Activated T-helper 1 cell treated with anti-CD3 and anti-CD28 coated beads, Interleukin-12 subunit alpha, Interleukin-12 subunit beta, Interleukin-2, Interleukin-4 antibody, amounts not matched to agents 30 ng/mL and 10 ng/mL and 1 ng/mL, durations not matched to agents 14 hours and 24 hours and 36 hours (primary cell): ENCODE measurements around the gene RBM20. TPM values are rescaled to one million over a fixed set of nuclear protein-coding genes. Genes with fewer than 3 reads are reported as not detected.

Experiments used
- DNase-seq: peaks from one replicate; pipeline ENCODE4 v3.0.0; 2021; ENCODE audit warnings: low spot score
- H3K27ac Mint-ChIP-seq: one replicate; pipeline ENCODE4 v1.8.0; 2021; ENCODE audit warnings: mild to moderate bottlenecking, mixed read lengths
- H3K27me3 Mint-ChIP-seq: one replicate; pipeline ENCODE4 v1.8.0; 2022; ENCODE audit warnings: mild to moderate bottlenecking, moderate library complexity, mixed read lengths; ENCODE audit not compliant: insufficient read depth
- H3K36me3 Mint-ChIP-seq: one replicate; pipeline ENCODE4 v1.8.0; 2021; ENCODE audit warnings: low read depth, mixed read lengths
- H3K4me1 Mint-ChIP-seq: one replicate; pipeline ENCODE4 v1.8.0; 2021; ENCODE audit warnings: low read depth, mixed read lengths
- H3K4me3 Mint-ChIP-seq: one replicate; pipeline ENCODE4 v1.8.0; 2021; ENCODE audit warnings: mild to moderate bottlenecking, moderate library complexity, mixed read lengths
- H3K9me3 Mint-ChIP-seq: one replicate; pipeline ENCODE4 v1.8.0; 2021; ENCODE audit warnings: mixed read lengths
- intact Hi-C: fragments of 100-400 bp; cut with micrococcal nuclease; formaldehyde crosslinking; loops from one replicate; pipeline ENCODE4 v1.15.1; 2024
- total RNA-seq: library from RNA; stranded (reverse); gene quantifications from 2 replicates; pipeline ENCODE4 v1.2.3, GENCODE V29; 2022

RBM20 gene
- total RNA-seq, 1 donor from 2014 or later: not detected

DNA sequence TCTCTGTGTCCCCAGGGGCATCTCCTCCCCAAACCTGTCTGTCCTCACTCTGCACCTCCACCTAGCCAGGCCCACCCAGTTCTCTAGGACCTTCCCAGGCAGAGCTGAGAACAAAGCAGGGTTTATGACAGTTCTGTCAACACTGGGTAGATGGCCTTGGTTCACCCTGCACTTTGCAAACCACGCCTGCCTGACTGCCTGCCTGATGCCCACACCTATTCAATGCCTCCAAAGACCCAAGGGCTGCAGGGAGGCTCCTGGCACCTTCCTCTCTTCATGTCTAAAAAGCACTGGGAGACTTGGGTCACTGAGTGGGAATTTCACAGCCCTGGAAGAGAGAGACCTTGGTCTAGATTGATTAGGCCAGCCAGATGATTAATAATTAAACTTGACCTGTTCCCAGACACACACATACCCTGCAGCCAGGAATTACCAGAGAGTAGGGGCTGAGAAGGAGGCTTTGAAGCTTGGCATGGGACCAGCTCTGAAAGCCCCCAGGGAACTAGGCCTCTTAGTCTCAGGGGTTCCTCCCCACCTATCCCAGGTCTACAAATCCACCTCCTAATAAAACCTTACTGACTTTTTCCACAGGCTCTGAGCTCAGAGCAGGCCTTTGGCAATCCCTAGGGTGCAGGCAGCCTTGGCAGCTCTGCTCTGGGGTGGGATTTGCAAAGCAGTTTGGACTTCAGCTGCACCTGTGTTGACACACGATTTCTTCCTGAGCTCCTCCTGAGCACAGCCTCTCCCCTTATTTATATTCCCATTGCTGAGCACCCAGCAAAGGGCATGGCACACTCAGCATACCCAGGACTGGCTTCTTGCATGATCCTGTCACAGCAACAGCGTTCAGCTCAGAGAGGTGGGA is 201.9 kb downstream of the RBM20 start:
- intact Hi-C loops: no loop called here
- H3K9me3 Mint-ChIP-seq: no peaks in the 10 kb centered on the region
- peaks cover 87% of the 10 kb centered on the region for H3K4me1 Mint-ChIP-seq

DNA sequence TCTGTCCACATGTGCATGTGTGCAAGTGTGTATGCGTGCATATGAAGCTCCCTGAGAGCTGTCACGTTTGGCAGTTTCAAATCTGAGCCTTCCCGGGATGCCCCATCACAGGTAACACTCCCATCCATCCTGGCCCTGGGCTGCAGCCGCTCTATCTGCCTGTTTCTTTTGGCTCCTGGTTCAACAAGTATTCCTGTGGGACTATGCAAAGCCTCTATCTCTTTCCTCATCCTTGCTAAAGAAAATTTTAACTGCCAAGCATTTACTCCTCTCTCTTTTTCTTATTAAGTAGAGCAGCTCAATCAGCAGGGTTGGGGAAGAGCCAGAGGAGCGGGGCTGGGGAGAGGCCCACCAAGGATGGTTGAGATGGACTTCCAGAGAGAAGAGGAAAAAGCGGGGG is 203.2 kb downstream of the RBM20 start:
- H3K27ac Mint-ChIP-seq: no peak overlapping the region

More for the DNA sequence above, 201.9 kb downstream of the RBM20 start:
- Mint-ChIP-seq H3K4me3 (no peak overlapping the region), H3K27ac (no peak overlapping the region), H3K36me3 (peaks cover 5% of the 10 kb centered on the region), H3K27me3 (no peaks in the 10 kb centered on the region)
- no peak for DNase-seq

DNA sequence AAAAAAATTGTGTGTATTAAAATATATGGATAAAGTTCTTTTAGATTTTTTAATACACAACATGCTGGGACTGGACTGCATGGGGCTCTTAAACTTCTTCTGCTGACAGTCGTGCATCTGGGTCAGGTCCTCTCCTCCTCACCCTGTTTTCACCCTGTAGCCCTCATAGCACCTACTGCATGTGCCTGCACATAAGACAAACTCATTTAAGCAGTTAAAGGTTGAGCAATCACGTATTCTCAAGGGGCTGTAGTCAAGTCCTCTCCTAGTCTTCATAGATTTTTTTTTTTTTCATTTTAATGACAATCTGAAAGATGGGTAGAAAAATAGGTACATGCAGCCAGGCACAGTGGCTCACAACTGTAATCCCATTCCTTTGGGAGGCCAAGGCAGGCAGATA is 204.0 kb downstream of the RBM20 start:
- Mint-ChIP-seq H3K36me3 (peaks cover 4% of the 10 kb centered on the region), H3K27me3 (no peaks in the 10 kb centered on the region), H3K9me3 (no peaks in the 10 kb centered on the region), H3K27ac (no peak overlapping the region), H3K4me3 (no peak overlapping the region), H3K4me1 (peaks cover 85% of the 10 kb centered on the region)
- DNase-seq: no peak
- intact Hi-C loops: no loop called here

More for the DNA sequence above, 203.2 kb downstream of the RBM20 start:
- no peaks in the 10 kb centered on the region for H3K9me3 Mint-ChIP-seq
- H3K27me3 Mint-ChIP-seq: no peaks in the 10 kb centered on the region
- peaks cover 5% of the 10 kb centered on the region for H3K36me3 Mint-ChIP-seq
- intact Hi-C loops: no loop called here
- no peak overlapping the region for H3K4me3 Mint-ChIP-seq
- peaks cover 85% of the 10 kb centered on the region for H3K4me1 Mint-ChIP-seq
- no peak for DNase-seq

DNA sequence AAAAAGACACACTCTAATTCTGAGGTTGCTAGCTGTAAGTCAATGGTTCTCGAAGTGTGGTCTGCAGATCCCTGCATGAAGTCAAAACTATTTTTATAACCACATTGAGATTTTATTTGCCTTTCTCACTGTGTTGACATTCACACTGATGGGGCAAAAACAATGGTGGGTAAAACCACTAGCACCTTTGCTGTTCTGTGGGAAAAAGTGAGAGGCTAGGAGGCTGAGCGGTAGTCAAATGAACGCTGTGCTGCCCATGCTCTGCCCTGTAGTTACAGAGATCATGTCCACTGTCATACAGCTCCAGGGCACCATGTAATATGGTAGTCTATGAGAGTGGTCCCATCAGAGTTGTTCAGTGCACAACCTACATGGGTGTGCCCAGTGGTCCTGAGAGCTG is 206.0 kb downstream of the RBM20 start:
- Mint-ChIP-seq H3K36me3 (peaks cover 3% of the 10 kb centered on the region), H3K4me1 (peaks cover 79% of the 10 kb centered on the region), H3K27ac (no peak overlapping the region), H3K9me3 (no peaks in the 10 kb centered on the region), H3K27me3 (no peaks in the 10 kb centered on the region), H3K4me3 (no peak overlapping the region)
- no peak for DNase-seq
- intact Hi-C loops: loop anchor here (2.0 kb wide), 1 partner anchor 75 kb away; no protein-coding TSS in a partner anchor

DNA sequence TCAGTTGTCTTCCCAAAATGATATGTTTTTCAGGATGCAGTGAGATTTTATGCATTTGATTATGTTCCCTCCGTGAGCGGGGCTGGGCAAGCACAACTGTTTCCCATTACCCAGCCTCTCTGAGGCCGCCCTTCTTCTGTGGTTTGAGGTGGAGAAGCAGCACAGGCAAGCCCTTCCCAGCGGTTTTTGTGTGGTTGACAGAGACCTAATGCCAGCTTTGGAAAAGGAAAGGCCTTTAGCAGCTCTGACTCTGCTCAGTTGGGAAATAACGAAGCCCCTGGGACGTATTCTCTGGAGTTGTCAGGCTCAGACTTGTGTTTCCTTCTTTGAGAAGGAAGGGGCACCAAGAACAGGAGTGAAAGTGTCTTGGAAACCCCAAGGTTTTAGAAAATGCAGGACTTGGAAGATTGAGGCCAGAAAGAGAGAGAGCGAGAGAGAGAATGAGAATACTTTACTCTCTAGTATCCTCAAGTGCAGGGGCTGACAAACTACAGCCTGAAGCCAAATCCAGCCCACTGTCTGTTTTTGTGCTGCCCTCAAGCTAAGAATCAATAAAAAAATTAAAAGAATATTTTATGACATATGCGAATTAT is 207.0 kb downstream of the RBM20 start:
- Mint-ChIP-seq H3K4me1 (peaks cover 77% of the 10 kb centered on the region), H3K36me3 (peaks cover 5% of the 10 kb centered on the region), H3K27me3 (no peaks in the 10 kb centered on the region), H3K27ac (peak overlapping the region; percentile 18), H3K4me3 (peak overlapping the region; percentile 54), H3K9me3 (peaks cover 4% of the 10 kb centered on the region)
- DNase-seq: no peak
- intact Hi-C loops: loop anchor here (2.0 kb wide), 1 partner anchor 76 kb away; no protein-coding TSS in a partner anchor

DNA sequence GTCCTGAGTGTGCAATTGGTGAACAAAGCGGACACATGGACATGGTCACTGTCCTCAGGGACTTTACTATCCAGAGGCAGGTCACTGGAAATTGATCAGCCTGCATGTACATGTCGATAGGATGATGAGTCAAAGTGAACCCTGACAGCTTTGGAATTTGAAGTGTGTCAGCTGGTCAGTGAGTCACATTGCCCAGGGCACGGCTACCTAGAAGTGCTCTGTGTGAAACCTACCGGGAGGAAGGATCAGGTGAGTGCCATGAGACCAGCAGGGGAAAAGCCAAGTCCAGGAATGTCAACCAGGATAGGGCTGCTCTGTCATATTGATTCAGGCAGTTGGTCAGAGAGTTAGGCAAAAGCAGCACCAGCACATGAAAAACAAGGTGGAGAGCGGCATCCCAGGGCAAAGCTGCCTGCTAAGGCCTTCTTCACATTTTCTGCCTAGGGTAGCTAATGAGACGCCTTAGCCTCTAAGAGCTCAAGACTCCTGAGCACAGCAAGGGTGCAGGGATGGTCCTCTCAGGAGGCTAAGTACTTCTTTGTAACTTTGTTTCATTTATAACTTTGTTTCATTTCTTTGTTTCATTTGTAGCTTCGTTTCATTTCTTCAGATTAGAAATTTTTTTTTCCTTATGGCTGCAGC is 208.2 kb downstream of the RBM20 start:
- Mint-ChIP-seq H3K9me3 (peaks cover 4% of the 10 kb centered on the region), H3K4me3 (peak overlapping the region; percentile 1), H3K4me1 (peaks cover 68% of the 10 kb centered on the region), H3K27me3 (no peaks in the 10 kb centered on the region), H3K36me3 (peaks cover 7% of the 10 kb centered on the region), H3K27ac (peak overlapping the region; percentile 34)
- intact Hi-C loops: loop anchor here (1.0 kb wide), 2 partner anchors 9 to 12 kb away; no protein-coding TSS in a partner anchor
- no peak for DNase-seq

DNA sequence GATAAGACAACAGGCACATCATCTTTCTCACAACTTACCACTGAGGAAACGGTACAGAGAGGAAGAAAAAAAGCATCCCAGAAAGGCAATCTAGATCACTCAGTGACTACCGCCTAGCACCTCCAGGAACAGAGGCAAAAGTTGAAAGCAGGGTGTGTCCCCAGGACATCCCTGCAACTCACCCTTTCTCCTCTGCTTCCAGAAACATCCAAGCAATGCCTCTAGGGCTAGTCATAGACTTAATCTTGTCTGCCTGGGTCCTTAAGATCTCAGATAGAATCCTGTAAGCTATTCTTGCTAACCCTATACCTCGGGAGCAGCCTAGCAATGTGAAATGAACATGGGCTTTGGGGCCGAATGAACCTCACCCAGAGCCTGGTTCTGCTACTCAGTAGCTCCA is 208.8 kb downstream of the RBM20 start:
- Mint-ChIP-seq H3K4me3 (no peak overlapping the region), H3K27ac (no peak overlapping the region), H3K27me3 (no peaks in the 10 kb centered on the region), H3K9me3 (peaks cover 4% of the 10 kb centered on the region), H3K36me3 (peaks cover 7% of the 10 kb centered on the region), H3K4me1 (peaks cover 69% of the 10 kb centered on the region)
- no peak for DNase-seq
- intact Hi-C loops: loop anchor here (1.0 kb wide), 2 partner anchors 10 to 11 kb away; no protein-coding TSS in a partner anchor

DNA sequence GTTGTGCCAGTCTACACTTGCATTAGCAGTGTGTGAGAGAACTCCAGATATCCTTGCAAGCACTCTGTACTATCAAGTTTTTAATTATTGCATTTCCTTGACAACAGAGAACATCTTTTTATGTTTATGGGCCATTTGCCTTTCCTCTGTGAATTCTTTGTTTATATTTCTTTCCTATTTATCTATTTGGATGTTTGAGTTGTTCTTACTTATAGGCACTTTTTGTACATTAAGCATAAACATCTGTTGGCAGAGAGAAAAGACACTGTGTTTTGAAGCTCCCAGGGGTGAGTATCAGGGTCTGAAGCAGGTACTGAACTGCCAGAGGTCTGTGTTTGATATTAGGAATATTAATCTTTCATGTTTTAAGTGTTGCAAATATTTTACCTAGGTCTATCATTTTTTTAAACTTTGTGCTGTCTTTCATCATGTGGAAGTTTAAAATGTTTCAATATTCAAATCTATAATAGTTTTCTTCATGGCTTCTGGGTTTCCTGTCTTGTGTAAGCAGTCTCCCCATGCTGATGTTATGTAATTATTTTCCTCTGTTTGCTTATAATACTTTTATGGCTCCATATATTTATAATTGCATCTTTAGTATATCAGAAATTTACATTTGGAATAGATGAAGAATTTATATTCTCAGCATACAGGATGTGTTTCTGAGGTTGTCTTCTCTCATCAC is 209.9 kb downstream of the RBM20 start:
- intact Hi-C loops: no loop called here
- Mint-ChIP-seq H3K4me1 (peaks cover 76% of the 10 kb centered on the region), H3K27me3 (no peaks in the 10 kb centered on the region), H3K27ac (no peak overlapping the region), H3K4me3 (no peak overlapping the region), H3K9me3 (peaks cover 4% of the 10 kb centered on the region), H3K36me3 (peaks cover 7% of the 10 kb centered on the region)
- DNase-seq: no peak

DNA sequence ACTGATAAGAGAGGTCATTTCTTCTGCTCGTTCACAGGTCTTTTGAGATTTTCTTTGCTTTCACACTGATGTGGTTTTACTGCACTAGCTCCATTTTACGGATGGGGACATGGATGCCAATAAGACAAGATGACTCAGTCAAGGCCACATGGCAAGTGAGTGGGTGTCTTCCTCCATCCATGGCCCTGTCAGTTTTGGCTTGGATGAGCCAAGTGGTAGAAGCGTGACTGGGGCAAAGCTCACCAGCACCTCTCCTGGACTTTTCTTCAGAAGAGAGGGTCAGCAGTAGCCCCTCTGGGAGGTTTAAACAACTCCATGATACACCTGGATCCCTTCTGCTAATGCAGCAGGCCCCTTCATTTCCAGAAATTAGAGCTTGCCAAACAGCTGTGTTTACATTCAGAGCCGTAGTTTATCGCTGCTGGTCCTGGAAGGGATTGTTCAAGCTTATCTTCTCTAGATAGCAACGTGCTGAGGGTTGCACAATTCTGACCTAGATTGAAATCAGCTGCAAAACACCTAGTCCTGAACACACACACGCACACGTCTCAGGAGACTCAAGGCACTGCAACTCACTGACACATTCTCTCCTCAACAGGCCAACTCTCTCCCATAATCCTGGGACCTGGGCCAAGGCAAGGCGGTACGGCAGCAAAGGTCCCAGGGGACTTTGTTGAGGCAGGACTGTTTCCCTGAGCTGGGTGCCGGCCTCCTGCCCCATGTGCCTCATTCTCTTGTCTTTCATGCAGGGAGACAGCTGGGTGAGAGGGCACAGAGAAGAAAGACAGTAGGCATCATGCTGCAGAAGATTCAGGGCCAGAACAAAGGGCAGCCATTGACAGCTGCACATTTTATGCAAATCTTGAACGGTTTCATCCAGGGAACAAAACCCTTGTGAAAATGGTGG is 213.4 kb downstream of the RBM20 start:
- no peaks in the 10 kb centered on the region for H3K27me3 Mint-ChIP-seq
- H3K4me3 Mint-ChIP-seq: peak overlapping the region; percentile 21
- peaks cover 6% of the 10 kb centered on the region for H3K36me3 Mint-ChIP-seq
- no peak for DNase-seq
- H3K27ac Mint-ChIP-seq: peak overlapping the region; percentile 60
- intact Hi-C loops: loop anchor here (2.0 kb wide), 1 partner anchor 13 kb away; the partner anchor contains the start of gene PDCD4
- peaks cover 74% of the 10 kb centered on the region for H3K4me1 Mint-ChIP-seq
- H3K9me3 Mint-ChIP-seq: peaks cover 4% of the 10 kb centered on the region

DNA sequence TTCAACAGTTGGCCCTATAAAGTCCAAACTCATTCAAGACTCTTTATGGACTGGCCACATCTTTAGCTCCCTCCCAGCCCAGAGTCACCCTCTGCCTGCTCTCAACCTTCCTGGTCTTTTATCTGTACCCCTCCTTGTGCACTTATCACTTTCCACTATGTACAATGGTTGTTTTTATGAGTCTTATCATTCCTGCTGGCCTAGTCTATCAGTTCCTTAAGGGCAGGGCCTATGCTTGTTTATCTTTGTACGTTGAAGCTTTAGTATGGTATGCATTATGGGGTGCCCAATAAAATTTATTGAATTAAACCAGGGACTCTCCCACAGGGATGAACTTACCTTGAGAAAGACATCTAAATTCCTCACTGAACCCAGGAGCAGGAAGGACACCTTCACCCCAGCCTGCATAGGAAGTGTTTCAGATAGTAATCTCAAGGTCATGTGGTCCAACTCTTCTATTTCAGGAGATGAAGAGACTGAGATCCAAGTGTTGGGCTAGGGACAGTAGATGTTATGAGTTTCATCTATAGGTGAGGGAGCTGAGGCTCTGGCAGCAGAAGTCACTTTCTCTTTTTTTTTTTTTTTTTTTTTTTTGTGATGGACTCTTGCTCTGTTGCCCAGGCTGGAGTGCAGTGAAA is 214.3 kb downstream of the RBM20 start:
- intact Hi-C loops: no loop called here
- Mint-ChIP-seq H3K27me3 (no peaks in the 10 kb centered on the region), H3K4me3 (peak overlapping the region; percentile 21), H3K36me3 (peaks cover 6% of the 10 kb centered on the region), H3K27ac (peak overlapping the region; percentile 65), H3K4me1 (peaks cover 74% of the 10 kb centered on the region), H3K9me3 (peaks cover 4% of the 10 kb centered on the region)
- DNase-seq: no peak

DNA sequence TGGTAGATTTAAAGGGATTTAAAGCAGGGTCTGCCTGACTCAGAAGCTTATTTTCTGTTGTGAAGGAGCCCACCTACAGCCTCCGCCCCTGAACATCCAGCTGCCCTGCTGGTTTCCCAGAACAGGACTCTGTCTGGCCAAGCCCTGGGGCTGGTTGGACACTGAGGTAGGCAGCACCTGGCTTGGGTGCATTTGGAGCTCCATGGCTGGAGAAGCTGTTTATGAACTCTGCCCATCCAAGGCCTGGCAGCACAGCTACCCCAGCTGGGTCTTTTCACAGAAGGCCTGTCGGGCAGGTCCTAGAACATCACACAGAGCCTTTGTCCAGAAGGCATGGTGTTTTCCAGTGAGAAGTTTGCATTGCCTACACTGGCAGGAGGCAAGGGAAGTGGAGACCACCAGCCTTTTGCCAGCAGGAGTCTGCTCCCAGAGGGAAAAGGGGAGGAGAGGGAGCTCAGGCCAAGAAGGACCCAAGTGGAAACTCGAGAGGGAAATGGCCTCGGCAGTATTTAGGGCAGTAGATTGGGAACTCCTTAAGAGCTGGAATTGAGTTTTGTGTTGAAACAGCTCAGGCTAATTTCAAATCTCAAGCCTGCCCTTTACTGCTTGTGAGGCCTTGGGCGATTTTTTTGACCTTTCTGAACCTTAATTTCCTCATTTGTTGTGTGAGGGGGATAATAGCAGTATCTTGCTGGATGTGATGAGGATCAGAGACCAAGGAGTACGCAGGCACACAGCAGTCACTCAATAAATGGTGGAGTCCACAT is 215.3 kb downstream of the RBM20 start:
- Mint-ChIP-seq H3K27me3 (no peaks in the 10 kb centered on the region), H3K27ac (peak overlapping the region; percentile 92), H3K36me3 (peaks cover 7% of the 10 kb centered on the region), H3K4me1 (peaks cover 75% of the 10 kb centered on the region), H3K4me3 (no peak overlapping the region), H3K9me3 (peaks cover 4% of the 10 kb centered on the region)
- DNase-seq: no peak
- intact Hi-C loops: no loop called here
